Stimulated activated CD8-positive, alpha-beta memory T cell treated with anti-CD3 and anti-CD28 coated beads, Interleukin-15, amount 100 ng/mL, for 24 hours (primary cell): ENCODE data around the gene TMCC1.
"Not testable (repeated sequence)": the region's sequence is repeated elsewhere in the genome, so short reads cannot be mapped to it uniquely, and the experiment has no call there.

Source experiments
- DNase-seq: peaks from one replicate; pipeline ENCODE4 v3.0.0-alpha.2; 2020; ENCODE audit warnings: low read depth

TMCC1 gene

GRCh38 chr3:129727707-129728106 lies 165.8 kb downstream of the TMCC1 start:
- DNase-seq: no peak

DNA sequence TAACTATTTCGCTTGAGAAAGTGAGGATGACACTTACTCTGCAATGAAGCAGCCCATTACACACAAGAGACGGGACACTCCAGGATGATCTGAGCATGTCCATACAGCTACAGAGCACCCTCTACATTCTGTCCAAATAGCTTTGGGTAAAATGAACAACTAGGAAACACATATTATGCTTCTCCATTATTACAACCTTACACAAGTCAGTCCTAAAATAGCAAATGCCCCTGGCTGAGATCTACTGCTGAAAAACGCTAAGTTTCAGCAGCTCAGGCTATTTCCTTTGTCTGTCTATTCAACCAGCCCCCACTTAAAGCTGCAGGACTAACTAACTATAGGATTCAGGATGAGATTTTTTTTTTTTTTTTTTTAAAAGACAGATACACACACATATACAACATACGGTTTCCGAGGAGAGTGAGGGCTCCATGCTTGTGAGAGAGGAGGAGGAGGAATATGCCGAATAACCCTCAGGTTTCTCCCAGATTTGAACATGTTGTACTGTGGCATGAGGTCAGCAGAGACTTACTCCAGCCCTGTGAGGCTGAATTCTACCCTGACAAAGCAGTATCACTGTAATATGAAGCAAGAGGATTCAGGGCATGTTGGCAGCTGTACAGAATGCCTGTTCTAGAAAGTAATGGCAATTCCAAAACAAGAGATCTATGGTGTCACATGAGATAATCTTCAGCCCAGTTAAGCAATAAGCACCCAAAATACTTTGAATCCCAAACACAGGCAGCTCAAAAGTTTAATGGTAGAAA lies 169.8 kb downstream of the TMCC1 start:
- DNase-seq: no peak

- no peak for DNase-seq
Measured at GRCh38 chr3:129722527-129722926, 171.0 kb downstream of the TMCC1 start.

DNA sequence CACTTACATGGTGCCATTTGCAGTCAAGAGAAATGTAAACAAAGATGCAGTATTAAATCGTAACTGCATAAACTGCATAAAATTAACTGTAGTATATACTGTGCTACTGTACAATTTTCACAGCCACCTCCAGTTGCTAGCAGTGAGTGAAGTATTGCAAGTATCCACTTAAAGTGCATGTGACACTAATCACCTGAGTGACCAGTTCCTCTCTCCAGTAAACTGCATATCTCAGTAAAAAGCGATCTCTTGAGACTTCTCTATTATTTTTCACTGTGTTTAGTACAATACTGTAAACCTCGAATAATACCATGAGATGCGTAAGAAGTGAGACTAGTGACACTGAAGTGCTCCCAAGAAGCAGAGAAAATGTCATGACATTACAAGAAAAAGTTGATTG lies 175.3 kb downstream of the TMCC1 start:
- DNase-seq: no peak

DNA sequence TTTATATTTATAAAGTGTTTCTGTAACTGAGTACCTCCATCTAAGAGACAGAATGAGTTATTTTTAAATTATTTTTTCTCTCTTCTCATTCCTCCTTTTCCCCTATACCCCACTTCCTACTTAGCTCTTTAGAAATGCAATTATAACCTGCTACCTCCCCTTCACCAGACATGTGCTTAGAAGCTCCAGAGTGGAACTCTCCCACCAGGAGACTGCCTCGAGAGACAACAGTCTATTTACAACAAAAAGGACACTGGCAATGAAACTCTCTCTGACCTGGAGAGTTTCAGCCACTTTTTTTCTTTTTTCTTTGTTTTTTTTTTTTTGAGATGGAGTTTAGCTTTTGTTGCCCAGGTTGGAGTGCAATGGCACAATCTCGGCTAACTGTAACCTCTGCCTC lies 177.7 kb downstream of the TMCC1 start:
- no peak for DNase-seq

GRCh38 chr3:129708328-129708861 lies 185.1 kb downstream of the TMCC1 start:
- DNase-seq: no peak

GRCh38 chr3:129705274-129705673 lies 188.2 kb downstream of the TMCC1 start:
- DNase-seq: no peak

DNA sequence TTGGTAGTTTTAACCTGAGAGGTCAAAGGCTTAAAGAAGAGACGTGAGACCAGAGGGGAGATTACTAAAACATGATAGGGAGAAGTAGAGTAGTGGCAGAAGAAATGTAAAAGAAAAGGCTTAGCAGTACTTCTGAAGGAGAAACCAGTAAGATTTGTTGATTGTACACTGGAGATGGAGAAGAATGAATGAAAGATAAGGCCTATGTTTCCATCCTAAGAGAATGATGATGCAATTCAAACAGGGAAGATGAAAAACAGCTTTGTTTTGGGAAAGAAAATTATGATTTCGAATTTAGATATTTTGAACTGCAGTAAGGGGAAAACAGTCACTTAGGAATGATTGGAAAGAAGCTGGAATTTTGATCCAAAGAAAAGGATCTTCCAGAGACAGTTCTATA lies 189.6 kb downstream of the TMCC1 start:
- DNase-seq: no peak

- no peak for DNase-seq
Measured at GRCh38 chr3:129702934-129703712, 190.4 kb downstream of the TMCC1 start.

DNA sequence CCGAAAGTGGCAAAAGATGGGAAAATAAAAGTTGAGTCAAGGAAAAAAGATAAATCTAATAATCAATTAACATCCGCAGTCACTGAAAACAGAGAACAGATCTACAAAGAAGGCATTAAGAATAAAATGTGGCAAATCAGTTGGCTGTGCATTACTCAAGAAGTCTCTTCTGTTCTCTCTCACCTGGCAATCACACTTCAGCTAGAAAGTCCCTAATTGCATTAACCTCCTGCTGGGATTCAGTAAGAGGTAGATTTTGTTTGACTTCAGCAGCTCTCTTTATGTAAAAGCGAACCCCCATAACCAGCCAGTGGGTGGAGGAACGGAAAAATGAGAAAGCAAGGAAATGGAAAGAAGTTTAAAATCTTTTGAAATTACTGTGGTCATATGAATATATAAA lies 192.3 kb downstream of the TMCC1 start:
- DNase-seq: no peak

GRCh38 chr3:129699612-129700011 lies 193.9 kb downstream of the TMCC1 start:
- no peak for DNase-seq

GRCh38 chr3:129699199-129699598 lies 194.3 kb downstream of the TMCC1 start:
- DNase-seq: no peak

DNA sequence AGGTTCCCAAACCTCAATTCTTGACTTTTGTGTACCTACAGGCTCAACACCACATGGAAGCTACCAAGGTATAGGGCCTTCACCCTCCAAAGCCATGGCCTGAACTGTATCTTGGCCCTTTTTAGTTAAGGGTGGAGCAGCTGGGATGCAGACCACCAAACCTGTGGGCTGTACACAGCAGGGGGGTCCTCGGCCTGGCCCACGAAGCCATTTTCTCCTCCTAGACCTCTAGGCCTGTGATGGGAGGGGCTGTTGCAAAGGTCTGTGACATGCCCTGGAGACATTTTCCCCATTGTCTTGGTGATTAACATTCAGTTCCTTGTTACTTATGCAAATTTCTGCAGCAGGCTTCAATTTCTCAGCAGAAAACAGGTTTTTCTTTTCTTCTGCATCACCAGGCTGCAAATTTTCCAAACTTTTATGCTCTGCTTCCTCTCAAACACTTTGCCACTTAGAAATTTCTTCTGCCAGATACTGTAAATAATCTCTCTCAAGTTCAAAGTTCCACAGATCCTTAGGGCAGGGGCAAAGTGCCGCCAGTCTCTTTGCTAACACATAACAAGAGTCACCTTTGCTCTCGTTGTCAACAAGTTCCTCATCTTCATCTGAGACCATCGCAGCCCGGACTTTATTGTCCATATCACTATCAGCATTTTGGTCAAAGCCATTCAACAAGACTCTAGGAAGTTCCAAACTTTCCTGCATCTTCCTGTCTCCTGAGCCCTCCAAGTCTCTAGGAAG lies 196.1 kb downstream of the TMCC1 start:
- DNase-seq: no peak

DNA sequence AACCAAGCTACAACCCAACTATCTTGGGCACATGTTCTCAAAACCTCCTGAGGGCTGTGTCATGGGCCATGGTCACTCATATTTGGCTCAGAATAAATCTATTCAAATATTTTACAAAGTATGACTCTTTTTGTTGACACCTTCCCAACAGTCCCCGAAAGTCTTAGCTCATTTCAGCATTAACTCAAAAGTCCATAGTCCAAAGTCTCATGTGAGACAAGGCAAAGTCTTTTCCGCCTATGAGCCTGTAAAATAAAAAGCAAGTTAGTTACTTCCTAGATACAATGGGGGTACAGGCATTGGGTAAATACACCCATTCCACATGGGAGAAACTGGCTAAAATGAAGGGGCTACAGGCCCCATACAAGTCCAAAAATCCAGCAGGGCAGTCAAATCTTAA lies 197.1 kb downstream of the TMCC1 start:
- not testable (repeated sequence) for DNase-seq

GRCh38 chr3:129695230-129695629 lies 198.3 kb downstream of the TMCC1 start:
- no peak for DNase-seq

DNA sequence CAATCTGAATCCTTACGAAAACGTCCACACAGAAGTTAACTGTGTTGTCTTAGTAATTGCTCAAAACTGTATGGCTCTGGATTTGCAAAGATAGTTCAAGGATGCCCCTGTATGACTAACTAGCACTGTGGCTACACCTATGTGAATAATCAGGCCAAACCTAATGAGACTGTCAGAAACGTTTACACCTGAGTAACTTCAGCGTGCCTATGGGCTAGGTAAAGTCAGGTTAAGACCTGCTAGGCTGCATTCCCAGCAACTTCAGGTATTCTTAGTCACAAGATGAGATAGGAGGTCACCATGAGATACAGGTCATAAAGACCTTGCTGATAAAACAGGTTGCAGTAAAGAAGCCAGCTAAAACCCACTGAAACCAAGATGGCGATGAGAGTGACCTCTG lies 199.3 kb downstream of the TMCC1 start:
- DNase-seq: no peak

DNA sequence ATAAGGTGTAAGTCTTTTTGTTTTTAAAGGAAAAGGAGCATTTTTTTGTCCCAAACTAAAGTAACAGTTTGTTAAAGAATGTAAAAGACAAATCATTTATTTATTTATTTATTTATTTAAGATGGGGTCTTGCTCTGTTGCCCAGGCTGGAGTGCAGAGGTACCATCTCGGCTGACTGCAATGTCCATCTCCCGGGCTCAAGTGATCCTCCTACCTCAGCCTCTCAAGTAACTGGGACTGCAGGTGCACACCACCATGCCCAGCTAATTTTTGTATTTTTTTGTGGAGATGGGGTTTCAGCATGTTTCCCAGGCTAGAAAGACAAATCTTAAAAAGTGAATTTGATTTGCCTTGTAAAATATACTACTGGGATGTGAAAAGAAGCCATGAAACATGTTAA lies 200.8 kb downstream of the TMCC1 start:
- no peak for DNase-seq

DNA sequence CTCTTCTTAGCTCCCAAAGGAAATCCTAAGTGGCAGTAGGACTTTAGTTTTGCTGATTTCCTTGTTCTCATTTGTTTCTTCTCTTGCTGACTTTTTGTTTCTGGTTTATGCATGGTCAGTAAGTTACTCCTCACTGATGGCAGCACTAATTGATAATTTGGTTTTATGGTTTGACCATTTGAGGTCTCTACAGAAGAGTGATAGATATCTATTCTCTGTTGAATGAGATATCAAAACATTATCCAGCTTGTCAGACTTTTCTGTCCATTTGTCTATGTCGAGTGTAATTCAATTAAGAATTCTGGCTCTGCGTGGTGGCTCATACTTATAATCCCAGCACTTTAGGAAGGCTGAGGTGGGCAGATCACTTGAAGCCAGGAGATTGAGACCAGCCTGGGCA lies 202.5 kb downstream of the TMCC1 start:
- no peak for DNase-seq

GRCh38 chr3:129690406-129690805 lies 203.1 kb downstream of the TMCC1 start:
- no peak for DNase-seq

DNA sequence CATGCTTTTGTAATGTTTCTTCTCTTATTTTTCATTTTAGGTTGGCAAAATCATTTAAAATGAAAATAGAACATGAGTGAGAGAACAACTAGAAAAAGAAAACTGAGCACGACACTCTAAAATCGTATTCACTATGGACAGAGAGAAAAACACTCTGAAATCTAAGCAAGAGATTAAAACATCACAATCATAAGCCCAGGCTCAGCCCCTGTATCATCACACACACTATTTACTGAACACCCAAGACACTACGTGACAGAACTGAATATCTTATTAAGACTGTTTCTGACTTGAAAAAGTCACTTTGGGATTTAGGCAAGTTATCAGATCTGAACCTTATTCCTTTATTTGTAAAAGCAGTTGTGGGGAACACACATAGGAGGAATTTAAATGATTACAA lies 204.5 kb downstream of the TMCC1 start:
- no peak for DNase-seq

- no peak for DNase-seq
Measured at GRCh38 chr3:129688271-129688895, 205.1 kb downstream of the TMCC1 start.

DNA sequence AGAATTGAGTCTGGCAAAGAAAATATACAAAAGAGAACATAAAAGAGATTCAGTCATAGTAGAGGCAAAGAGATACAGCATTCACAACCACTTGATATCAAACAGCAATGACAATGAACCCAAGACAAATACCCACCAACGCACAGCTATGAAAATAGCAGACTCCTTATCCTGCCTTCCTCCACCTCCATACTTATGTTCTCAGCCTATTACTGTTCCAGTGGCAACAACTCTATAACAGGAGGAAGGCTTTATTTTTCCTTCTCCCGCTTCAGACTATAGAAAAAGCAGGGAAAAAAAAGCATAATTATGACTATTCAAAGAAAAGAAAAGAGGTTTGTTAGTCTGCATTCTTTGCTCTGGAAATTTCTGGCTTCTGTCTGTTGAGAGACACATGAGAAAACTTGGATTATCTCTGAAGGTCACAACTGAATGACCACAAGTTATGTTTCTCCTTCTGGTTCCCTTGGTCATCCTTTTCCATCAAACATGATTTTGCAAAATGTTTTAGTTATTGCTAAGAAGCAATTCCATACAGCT lies 205.9 kb downstream of the TMCC1 start:
- DNase-seq: no peak
